Measurements from ENCODE around the gene GPR35. TPM values are rescaled to one million over a fixed set of nuclear protein-coding genes. Genes with fewer than 3 reads are reported as not detected.

The GPR35 gene
- total RNA-seq, 3 donors from 2014 or later = 47.1 to 132 (median 76.8) TPM

- TF ChIP-seq, protein P1, sequence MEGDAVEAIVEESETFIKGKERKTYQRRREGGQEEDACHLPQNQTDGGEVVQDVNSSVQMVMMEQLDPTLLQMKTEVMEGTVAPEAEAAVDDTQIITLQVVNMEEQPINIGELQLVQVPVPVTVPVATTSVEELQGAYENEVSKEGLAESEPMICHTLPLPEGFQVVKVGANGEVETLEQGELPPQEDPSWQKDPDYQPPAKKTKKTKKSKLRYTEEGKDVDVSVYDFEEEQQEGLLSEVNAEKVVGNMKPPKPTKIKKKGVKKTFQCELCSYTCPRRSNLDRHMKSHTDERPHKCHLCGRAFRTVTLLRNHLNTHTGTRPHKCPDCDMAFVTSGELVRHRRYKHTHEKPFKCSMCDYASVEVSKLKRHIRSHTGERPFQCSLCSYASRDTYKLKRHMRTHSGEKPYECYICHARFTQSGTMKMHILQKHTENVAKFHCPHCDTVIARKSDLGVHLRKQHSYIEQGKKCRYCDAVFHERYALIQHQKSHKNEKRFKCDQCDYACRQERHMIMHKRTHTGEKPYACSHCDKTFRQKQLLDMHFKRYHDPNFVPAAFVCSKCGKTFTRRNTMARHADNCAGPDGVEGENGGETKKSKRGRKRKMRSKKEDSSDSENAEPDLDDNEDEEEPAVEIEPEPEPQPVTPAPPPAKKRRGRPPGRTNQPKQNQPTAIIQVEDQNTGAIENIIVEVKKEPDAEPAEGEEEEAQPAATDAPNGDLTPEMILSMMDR (IDR thresholded peaks at IDR 0.05) = no peak
- Histone ChIP-seq H3K9me3 (no peaks in the 10 kb centered on the region), H3K36me3 (ENCODE audit: low read depth) (no peaks in the 10 kb centered on the region), H3K4me1 (ENCODE audit: low read depth) (no peaks in the 10 kb centered on the region), H3K4me3 (no peak overlapping the region)
- ATAC-seq (no peak), DNase-seq (peak in 2 of 3 donors; percentile 21 to 45)
- intact Hi-C loops (cut with DNase I, micrococcal nuclease) = no loop called here
Measured at GRCh38 chr2:240593703-240594451, 31.4 kb upstream of the GPR35 start.

GRCh38 chr2:240594511-240595380, 30.5 kb upstream of the GPR35 start:
- Histone ChIP-seq H3K9me3 (no peaks in the 10 kb centered on the region), H3K36me3 (ENCODE audit: low read depth) (no peaks in the 10 kb centered on the region), H3K4me1 (ENCODE audit: low read depth) (no peaks in the 10 kb centered on the region), H3K4me3 (no peak overlapping the region)
- ATAC-seq = no peak
- intact Hi-C loops (cut with DNase I, micrococcal nuclease) = no loop called here
- peak in 1 of 3 donors; percentile 43 for DNase-seq
- TF ChIP-seq, protein P1 (IDR thresholded peaks at IDR 0.05) = no peak

DNA sequence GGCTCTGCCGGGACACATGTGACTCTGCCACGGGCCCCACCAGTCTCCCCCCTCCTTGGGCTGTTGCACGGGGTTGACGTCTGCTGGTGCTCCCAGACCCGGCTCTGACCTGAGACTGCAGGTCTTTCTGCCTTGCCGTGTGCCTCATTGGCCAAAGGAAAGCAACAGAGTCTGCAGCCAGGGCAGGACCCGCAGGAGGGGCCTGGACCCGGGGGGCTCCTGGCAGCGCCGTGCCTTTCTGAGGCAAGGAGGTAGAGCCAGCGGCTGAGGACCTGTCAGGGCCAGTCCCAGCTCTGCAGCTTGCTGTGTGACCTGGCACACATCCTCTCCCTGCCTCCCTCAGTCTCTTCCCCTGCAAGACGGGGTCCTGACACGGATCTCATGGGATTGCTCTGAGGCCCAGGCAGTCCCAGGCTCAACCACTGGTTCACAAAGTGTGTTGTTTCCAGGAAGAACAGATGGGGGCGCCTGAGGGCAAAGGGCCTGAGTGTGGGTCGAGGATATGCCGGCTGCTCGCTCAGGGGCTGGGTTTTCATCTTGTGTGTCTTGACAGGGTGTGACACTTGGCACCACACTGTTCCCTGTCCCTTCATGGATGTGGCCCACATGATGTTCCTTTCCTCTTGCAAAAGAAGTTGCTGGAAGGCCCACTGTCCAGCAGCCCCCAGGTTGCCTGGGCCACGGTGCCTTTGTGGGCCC, 29.8 kb upstream of the GPR35 start:
- H3K4me3 ChIP-seq = no peak overlapping the region
- ATAC-seq (peak; percentile 57), DNase-seq (peak in 2 of 3 donors; percentile 41 to 45)
- H3K4me1 ChIP-seq (ENCODE audit: low read depth) = no peaks in the 10 kb centered on the region
- no peaks in the 10 kb centered on the region for H3K36me3 ChIP-seq (ENCODE audit: low read depth)
- no peaks in the 10 kb centered on the region for H3K9me3 ChIP-seq
- intact Hi-C loops (cut with DNase I, micrococcal nuclease) = no loop called here
- TF ChIP-seq, protein P1 (IDR thresholded peaks at IDR 0.05) = no peak

GRCh38 chr2:240596080-240596460, 29.2 kb upstream of the GPR35 start:
- ATAC-seq = no peak
- intact Hi-C loops (cut with DNase I, micrococcal nuclease) = no loop called here
- Histone ChIP-seq H3K36me3 (ENCODE audit: low read depth) (no peaks in the 10 kb centered on the region), H3K4me1 (ENCODE audit: low read depth) (no peaks in the 10 kb centered on the region), H3K9me3 (no peaks in the 10 kb centered on the region), H3K4me3 (no peak overlapping the region)
- peak in 1 of 3 donors; percentile 41 for DNase-seq
- TF ChIP-seq, protein P1 (IDR thresholded peaks at IDR 0.05) = no peak

DNA sequence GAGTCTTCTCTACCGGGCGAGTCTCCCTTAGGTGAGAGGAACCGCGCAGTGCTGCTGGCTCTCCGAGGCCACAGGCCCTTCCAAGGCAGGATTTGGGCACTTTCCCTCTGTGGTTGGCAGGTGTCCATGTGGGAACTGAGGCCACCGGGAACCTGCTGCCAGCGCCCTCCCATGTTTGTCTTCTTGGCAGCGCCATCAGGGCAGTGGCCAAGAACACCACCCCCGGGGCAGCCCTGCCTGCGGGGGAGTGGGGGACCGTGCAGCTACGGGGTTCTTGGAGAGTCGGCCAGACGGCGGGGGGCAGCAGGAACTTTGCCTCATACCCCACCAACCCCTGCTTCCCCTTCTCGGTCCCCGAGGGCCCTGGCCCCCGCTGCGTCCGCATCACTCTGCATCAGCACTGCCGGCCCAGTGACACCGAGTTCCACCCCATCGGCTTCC, 28.8 kb upstream of the GPR35 start:
- ATAC-seq (no peak), DNase-seq (peak in 1 of 3 donors; percentile 24)
- H3K4me3 ChIP-seq = no peak overlapping the region
- intact Hi-C loops (cut with DNase I, micrococcal nuclease) = no loop called here
- H3K36me3 ChIP-seq (ENCODE audit: low read depth) = no peaks in the 10 kb centered on the region
- TF ChIP-seq, protein P1 (IDR thresholded peaks at IDR 0.05) = no peak
- H3K4me1 ChIP-seq (ENCODE audit: low read depth) = no peaks in the 10 kb centered on the region
- H3K9me3 ChIP-seq = no peaks in the 10 kb centered on the region

Data from mucosa of descending colon (tissue), 3 donors.